Uterus (tissue), 4 donors: ENCODE results near the gene KCNN3. TPM values are rescaled to one million over a fixed set of nuclear protein-coding genes. Genes with fewer than 3 reads are reported as not detected.

Experiments used
- DNase-seq, 2 donors: peaks; one replicate each; pipeline ENCODE4 v3.0.0-alpha.2; 2019 to 2020
- H3K27ac ChIP-seq, 2 donors: fragments of 200-600 bp; sonication (generic); 1 replicate in 1 of 2; 2 replicates in 1 of 2; pipeline ENCODE4 v1.5.1; 2016 to 2018
- H3K27me3 ChIP-seq, 2 donors: fragments of 200-600 bp; sonication (generic); one replicate each; pipeline ENCODE4 v1.5.1; 2018 to 2019; ENCODE audit warnings: control low read depth in 1 of 2
- H3K36me3 ChIP-seq, 2 donors: fragments of 200-600 bp; sonication (generic); one replicate each; pipeline ENCODE4 v1.5.1; 2019; ENCODE audit warnings: control low read depth in 1 of 2
- H3K4me1 ChIP-seq, 2 donors: fragments of 200-600 bp; sonication (generic); one replicate each; pipeline ENCODE4 v1.5.1; 2018 to 2019; ENCODE audit warnings: control low read depth in 1 of 2
- H3K4me3 ChIP-seq, 2 donors: fragments of 200-600 bp; sonication (generic); 1 replicate in 1 of 2; 2 replicates in 1 of 2; pipeline ENCODE4 v1.5.1; 2018 to 2019; ENCODE audit warnings: mild to moderate bottlenecking in 1 of 2
- H3K9me3 ChIP-seq, 2 donors: fragments of 200-600 bp; sonication (generic); one replicate each; pipeline ENCODE4 v1.5.1; 2019; ENCODE audit warnings: control low read depth in 1 of 2
- CTCF ChIP-seq, 4 experiments: fragments of 200-600 bp in 2 of 4; fragments of 450-650 bp in 2 of 4; sonication (generic) in 2 of 4; IDR thresholded peaks; one replicate each; pipeline ENCODE4 v1.5.1; 2016 to 2019; ENCODE audit warnings: antibody characterized with exemption in 4 of 4, mild to moderate bottlenecking in 2 of 4, moderate library complexity in 1 of 4
- POLR2A ChIP-seq, 2 donors: fragments of 450-650 bp; IDR thresholded peaks; one replicate each; pipeline ENCODE4 v1.6.1; 2016; ENCODE audit warnings: antibody characterized with exemption in 2 of 2, mild to moderate bottlenecking in 1 of 2, moderate library complexity in 1 of 2
- intact Hi-C: fragments of 100-400 bp; cut with DNase I; formaldehyde crosslinking; loops from one replicate; pipeline ENCODE4 v1.15.1; 2023; ENCODE audit warnings: low total_unique reads
- total RNA-seq, 4 donors: library from RNA; depleted of rRNA in 3 of 4; stranded (reverse); fragments of >200 nt in 3 of 4; gene quantifications; one replicate each; pipeline versions ENCODE4 v1.1.0 to v1.2.4, GENCODE V29; 2014 to 2023
- donor health status: DM: yes; HTN: yes; CAD: no.

KCNN3 gene
- total RNA-seq, 4 donors from 2014 or later, result 7.1 to 35.5 (median 12.1) TPM

GRCh38 chr1:154837034-154837671 is 32.9 kb downstream of the KCNN3 start:
- H3K27ac ChIP-seq, result peak overlapping the region; percentile 58 to 70
- intact Hi-C loops, result no loop called here

GRCh38 chr1:154835531-154836324 is 34.4 kb downstream of the KCNN3 start:
- Histone ChIP-seq H3K4me1 (peaks cover 0 to 10% of the 10 kb centered on the region in 2 donors), H3K9me3 (no peaks in the 10 kb centered on the region), H3K36me3 (no peaks in the 10 kb centered on the region), H3K27me3 (no peaks in the 10 kb centered on the region), H3K27ac (no peak overlapping the region), H3K4me3 (no peak overlapping the region)
- intact Hi-C loops, result no loop called here
- no peak for DNase-seq
- TF ChIP-seq CTCF (IDR thresholded peaks at IDR 0.05) (no peak), POLR2A (IDR thresholded peaks at IDR 0.05) (no peak)

More at GRCh38 chr1:154837034-154837671, 32.9 kb downstream of the KCNN3 start:
- H3K4me1 ChIP-seq, result no peaks in the 10 kb centered on the region
- no peaks in the 10 kb centered on the region for H3K27me3 ChIP-seq
- no peaks in the 10 kb centered on the region for H3K9me3 ChIP-seq
- TF ChIP-seq CTCF (IDR thresholded peaks at IDR 0.05) (no peak), POLR2A (IDR thresholded peaks at IDR 0.05) (no peak)
- no peaks in the 10 kb centered on the region for H3K36me3 ChIP-seq
- DNase-seq, result peak; percentile 79 to 84
- no peak overlapping the region for H3K4me3 ChIP-seq

GRCh38 chr1:154833841-154834240 is 36.2 kb downstream of the KCNN3 start:
- intact Hi-C loops, result no loop called here
- Histone ChIP-seq H3K9me3 (no peaks in the 10 kb centered on the region), H3K36me3 (no peaks in the 10 kb centered on the region), H3K4me3 (no peak overlapping the region), H3K27me3 (no peaks in the 10 kb centered on the region), H3K4me1 (peaks cover 7 to 10% of the 10 kb centered on the region in 2 donors), H3K27ac (peak overlapping the region in 1 of 2 donors; percentile 62)
- DNase-seq, result no peak
- TF ChIP-seq CTCF (IDR thresholded peaks at IDR 0.05), result no peak
- no peak for TF ChIP-seq POLR2A (IDR thresholded peaks at IDR 0.05)

GRCh38 chr1:154833209-154833608 is 36.9 kb downstream of the KCNN3 start:
- intact Hi-C loops, result no loop called here
- H3K27me3 ChIP-seq, result no peaks in the 10 kb centered on the region
- DNase-seq, result no peak
- no peaks in the 10 kb centered on the region for H3K9me3 ChIP-seq
- no peak overlapping the region for H3K4me3 ChIP-seq
- H3K27ac ChIP-seq, result peak overlapping the region in 1 of 2 donors; percentile 62
- no peak for TF ChIP-seq CTCF (IDR thresholded peaks at IDR 0.05)
- no peak for TF ChIP-seq POLR2A (IDR thresholded peaks at IDR 0.05)
- H3K36me3 ChIP-seq, result no peaks in the 10 kb centered on the region
- H3K4me1 ChIP-seq, result peaks cover 7 to 10% of the 10 kb centered on the region in 2 donors

GRCh38 chr1:154832384-154832783 is 37.7 kb downstream of the KCNN3 start:
- intact Hi-C loops, result no loop called here

More at GRCh38 chr1:154832384-154832783, 37.7 kb downstream of the KCNN3 start:
- peaks cover 7 to 10% of the 10 kb centered on the region in 2 donors for H3K4me1 ChIP-seq
- H3K4me3 ChIP-seq, result no peak overlapping the region
- H3K27ac ChIP-seq, result no peak overlapping the region
- H3K36me3 ChIP-seq, result no peaks in the 10 kb centered on the region
- DNase-seq, result no peak
- H3K9me3 ChIP-seq, result no peaks in the 10 kb centered on the region
- no peaks in the 10 kb centered on the region for H3K27me3 ChIP-seq
- TF ChIP-seq POLR2A (IDR thresholded peaks at IDR 0.05), result no peak
- no peak for TF ChIP-seq CTCF (IDR thresholded peaks at IDR 0.05)
